HG03571 (cell line): ENCODE data around the gene FAT1.
"Not testable (repeated sequence)": the region's sequence is repeated elsewhere in the genome, so short reads cannot be mapped to it uniquely, and the experiment has no call there.

Experiments
- ATAC-seq: cut with Tn5 transposase; IDR thresholded peaks from one replicate; pipeline ENCODE4 v1.9.1; 2021; ENCODE audit not compliant: unreplicated experiment

The FAT1 gene

DNA sequence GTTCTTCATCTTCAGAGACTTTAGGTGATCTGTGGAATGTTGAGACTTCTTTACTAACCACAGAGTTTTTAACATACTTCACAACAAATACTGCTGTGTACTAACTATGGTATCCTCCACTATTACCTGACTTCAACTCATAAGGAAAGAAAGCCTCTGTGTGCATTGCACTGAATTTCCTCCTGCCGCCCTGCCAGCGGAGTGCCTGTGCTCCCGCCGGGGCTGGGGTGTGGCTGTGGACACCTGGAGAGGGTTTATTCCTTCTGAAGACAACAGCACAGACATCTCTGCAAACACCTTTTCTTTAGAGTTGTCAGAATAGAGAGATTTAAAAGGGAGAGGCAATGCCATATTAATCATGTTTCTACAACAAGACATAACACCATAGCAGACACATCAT is 63.3 kb downstream of the FAT1 start:
- ATAC-seq, result no peak

DNA sequence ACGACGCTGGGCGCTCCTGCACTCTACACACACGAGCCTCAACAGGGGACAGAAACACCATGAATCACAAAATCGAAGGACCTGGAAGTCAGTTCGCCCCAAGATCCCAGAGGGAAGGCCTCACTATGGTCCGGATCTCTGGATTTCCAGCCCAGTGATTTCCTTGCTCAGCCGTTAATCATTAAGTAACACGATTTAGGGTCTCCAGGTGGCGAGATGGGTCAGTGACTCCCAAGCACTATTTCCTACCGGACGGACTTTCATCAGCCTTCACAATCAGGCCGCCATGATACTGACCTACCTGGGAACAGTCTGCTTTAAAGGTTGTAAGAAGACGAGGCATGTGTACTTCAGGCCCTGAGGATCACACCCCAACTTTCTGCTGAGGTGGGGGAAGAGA is 63.7 kb downstream of the FAT1 start:
- no peak for ATAC-seq

DNA sequence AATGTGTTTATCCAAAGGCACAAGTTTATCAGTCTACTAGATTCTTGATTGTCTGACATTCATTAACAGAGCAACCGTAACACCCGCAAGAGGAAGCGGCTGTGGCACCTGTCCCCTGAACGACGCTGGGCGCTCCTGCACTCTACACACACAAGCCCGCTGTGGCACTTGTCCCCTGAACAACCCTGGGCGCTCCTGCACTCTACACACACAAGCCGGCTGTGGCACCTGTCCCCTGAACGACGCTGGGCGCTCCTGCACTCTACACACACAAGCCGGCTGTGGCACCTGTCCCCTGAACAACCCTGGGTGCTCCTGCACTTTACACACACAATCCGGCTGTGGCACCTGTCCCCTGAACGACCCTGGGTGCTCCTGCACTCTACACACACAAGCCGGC is 64.2 kb downstream of the FAT1 start:
- not testable (repeated sequence) for ATAC-seq

DNA sequence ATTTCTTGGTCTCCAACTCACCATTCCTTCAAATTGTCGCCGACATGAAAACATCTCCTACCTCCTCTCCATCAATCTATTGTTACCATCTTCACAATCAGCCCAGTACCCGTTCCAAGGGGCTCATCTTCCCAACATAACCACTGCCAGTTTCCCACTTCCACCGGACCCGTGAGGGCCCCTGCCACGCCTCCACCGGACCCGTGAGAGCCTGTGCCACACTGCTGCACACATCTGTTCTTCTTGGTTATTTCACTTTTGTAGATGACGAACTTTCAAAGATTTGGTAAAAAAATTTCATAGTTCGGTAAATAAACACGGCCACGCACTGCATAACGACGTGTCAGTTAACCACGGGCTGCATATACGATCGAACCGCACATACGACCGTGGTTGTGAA is 65.0 kb downstream of the FAT1 start:
- no peak for ATAC-seq

DNA sequence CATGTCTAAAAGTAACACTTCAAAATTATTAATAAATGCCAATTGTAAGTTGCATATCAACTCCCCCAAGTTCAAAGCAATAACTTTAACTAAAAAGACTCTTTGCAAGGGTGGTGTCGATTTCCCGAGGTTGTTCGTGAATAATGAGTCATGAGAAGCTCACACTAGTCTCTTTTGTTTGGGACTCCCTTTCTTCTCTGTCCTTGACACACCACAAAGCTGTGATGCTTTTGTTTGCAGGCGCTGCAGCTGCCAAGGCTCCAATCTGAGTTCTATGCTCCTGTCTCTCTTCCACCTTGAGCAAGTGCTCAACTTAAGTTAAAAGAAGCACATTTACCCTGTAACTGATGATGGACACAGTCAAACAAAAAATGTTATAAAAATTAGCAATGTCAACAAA is 65.9 kb downstream of the FAT1 start:
- no peak for ATAC-seq

DNA sequence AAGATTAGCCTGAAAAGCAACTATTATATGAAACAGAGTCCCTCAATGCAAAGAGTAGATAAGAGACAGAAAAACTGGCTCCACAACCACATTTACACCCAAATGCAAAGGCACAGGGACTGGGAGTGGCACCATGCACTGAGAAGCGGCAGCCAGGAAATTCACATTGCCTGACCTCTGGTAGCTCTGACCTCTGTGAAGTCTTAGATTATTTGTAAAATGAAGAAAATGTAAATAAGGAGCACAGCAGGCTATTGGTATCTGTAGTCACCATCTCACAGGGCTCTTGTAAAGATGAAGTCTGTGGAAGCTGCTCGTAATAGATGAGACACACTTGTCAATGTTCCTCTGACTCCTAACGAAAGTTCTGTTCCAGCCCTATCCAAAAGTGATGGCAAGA is 69.7 kb downstream of the FAT1 start:
- no peak for ATAC-seq

DNA sequence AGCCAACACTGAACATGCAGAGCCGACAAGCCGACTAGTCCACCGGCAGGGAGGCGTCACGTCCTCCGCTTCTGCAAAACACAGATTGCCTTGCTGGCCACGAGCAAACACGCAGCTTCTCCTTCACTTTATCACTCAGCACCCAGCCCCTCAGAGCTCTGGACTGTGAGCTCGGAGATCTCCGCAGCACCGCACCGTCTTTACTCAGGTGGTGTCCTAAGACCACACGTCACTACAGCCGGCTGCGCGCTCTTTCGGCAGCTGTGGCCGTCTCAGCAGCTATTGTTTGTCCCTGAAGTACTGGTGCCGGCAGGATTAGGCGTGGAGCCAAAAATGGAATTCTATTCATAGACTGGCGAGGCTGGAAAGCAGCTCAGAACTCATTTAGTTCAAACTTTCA is 72.0 kb downstream of the FAT1 start:
- no peak for ATAC-seq

DNA sequence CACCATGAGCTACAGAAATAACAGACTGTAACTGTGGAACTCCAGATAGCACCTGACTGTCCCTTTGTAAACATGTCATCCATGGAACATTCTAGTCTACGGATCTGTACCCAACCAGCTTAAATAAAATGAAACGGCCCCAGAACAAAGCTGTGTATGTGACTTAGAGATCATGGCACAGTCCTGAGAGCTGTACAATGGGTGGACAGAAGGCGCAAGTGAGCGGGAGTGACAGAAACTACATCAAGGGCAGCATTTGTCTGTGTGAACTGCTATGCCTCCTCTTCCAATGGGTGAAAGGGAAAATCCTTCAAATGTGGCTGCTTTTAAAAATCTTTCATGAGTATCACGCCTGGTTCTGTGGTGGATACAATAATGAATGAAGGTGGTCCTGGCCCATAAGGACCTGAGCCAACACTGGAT is 72.5 kb downstream of the FAT1 start:
- no peak for ATAC-seq

DNA sequence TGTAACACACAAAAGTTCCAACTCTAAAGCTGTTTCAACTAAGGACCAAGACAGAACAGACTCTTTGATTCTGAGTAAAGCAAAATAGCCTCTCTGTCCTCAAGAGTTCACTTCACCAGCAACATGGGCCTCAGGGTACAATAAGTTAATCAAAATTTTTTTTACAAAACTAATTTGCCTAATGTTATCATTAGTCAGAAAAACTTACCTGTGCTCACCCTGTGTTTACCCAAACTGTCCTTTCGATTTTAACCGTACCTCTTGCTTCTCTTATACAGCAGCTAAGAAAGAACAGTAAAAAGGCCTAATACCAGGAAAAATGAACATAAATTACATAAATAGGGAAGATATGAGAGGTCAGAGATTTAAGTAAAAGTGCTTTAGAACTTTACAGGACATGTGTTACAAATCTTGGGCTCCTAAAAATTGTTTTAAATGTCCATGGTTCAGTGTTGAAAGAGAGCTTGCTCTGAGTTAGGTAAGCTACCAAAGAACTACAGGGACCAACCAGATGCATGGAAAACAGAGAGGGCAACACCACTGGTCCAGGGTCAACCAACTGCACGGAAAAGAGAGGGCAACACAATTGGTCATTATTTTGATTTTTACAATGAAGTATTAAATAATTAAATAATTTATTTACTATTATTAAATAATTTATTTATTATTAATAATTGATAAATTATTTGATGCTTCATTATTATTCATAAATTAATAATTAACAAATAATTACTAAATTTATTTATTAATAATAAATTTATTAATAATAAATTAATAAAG is 73.1 kb downstream of the FAT1 start:
- ATAC-seq, result no peak

DNA sequence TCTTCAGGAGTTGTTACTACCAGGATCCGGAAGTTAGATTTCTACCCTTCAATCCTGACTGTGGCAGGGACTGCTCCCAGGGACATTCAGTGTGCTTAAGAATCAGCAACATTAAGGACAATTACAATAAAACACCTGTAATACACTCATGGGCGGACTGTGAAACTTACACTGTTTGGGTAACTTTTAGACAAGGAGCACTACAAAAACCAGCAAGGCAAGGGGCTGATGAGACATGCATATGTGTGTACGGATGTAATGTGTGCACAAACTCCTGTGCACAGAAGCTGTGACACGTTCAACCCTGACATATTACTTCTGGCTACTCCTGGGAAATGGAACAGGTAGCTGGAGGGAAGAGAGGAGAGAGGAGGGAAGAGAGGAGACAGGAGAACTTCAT is 75.8 kb downstream of the FAT1 start:
- no peak for ATAC-seq

DNA sequence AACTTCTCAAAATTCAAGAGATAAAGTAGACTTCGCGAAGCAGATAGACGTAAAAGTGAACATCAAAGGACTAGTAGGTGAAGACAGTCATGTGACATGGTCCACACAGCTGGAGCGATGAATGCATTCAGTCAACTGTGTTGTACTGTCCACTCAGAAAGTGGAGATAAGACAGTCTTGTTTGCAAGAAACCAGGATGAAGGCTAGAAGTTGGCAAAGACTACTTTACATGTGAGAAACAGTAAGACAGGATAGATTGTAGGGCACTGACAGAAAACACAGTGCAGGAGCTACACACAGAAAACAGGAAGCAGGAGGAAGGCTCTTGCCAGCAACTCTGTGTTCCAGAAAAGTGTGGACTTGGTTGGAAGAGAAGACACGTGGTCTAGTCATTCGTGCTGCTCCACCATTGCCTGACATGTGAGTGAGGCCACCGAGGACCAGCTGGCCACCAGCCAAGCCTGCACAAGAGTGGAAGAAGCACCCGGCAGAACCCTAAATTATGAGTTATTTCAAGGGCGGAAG is 78.9 kb downstream of the FAT1 start:
- ATAC-seq, result no peak

DNA sequence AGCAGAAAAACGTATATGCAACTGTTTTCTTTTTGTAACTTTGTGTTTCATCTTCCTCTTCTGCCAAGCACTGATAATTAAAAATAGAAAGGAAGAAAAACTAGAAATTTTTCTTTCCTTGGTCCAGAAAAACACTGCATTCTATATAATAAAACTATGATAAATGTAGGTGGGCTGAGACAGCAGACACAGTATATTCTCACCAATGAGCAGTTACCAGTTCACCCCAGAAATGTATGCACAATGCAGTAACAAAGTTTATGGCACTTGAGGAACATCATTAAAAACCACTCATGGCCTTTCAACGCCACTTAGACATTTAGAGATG is 79.4 kb downstream of the FAT1 start:
- no peak for ATAC-seq

DNA sequence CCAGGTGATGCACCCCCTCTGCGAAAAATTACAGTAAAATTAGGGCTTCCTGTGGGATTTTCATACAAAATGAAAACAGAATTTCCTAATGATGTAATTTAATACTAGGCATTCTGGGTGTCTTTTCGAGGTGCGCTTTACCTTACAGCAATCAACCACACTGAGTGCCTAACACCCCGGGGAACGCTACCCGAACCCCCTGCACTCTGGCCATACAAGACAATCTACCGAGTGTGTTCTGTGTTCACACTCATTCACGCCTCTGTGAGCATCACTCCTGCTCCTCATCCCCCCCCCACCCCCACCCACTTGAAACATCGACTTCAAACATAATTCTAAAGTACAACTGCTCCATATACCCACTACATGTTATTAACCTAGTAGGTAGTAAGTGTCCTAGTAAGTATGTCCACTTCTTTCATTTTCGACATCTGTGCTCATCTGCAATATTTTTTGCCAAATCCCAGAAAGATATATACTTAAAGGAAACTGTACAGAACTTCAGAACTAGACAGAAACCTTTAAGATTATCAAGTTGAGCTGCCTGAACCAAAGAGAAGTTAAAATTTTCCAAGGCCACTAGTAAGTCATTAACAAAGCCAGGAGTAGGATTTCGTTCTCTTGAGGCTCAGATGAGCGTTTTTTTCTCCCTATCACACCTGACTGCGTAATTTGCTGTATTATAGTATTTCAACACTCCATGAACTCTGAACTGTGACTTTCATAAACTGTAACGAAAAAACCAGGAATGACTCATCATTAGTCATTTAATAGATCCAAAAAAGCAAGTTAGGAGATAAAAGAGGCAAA is 80.0 kb downstream of the FAT1 start:
- no peak for ATAC-seq

DNA sequence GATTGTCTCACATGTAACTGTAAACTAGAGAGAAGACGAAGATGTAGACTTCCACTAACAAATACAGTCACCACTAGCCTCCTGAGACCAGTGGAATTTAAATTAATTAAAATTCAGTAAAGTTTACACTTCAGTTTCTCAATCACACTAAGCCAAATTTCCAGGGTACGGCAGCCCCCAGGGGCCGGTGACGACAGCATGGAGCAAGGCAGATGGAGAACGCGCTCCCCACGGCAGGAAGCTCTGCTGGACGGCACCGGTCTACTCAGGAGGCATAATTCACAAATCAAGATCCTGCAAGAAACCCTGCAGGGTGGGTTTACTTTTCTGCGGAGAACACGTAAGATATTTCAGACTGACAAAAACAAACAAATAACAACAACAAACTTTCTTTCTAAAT is 80.7 kb downstream of the FAT1 start:
- no peak for ATAC-seq

DNA sequence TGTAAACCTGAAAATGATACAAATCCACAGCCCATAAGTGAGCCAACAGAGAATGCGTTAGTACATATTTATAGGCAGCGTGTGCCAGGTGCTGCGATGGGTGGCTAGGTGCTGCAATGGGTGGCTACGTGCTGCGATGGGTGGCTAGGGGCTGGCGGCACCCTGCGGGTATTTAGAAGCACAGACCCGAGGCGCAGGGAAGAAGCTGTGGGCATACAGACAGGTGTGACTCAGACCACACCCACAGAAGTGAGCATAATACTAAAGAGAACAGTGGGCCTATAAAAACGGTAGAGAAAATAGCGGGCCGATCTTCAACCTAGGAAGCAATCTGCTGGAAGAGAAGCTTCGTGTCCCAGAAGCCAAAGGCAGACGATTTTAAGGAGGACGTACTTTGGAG is 81.1 kb downstream of the FAT1 start:
- ATAC-seq, result no peak

DNA sequence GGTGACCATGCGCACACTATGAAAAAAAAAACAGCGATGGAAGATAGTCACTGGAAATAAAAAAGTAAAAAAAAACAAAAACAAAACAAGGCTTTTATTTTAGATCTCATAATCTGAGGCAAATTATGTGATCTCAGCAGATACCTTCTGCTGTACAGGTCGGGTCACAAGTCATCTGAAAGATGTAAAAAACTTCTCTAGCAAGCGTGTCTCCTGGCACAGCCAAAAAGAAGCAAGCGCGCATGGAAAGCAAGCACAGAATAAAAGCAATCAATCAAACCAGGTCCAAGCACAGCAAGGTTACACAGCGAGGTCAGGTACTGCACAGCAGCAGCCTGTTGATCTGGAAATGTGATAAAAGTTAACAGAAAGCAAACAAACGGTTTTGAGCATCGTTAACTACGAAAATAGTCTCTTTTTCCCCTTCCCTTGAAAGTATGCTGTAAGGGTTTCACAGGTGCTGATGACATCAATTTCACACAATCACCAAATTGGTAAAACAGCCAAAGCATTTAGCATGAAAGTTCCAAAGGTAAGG is 89.0 kb downstream of the FAT1 start:
- no peak for ATAC-seq

DNA sequence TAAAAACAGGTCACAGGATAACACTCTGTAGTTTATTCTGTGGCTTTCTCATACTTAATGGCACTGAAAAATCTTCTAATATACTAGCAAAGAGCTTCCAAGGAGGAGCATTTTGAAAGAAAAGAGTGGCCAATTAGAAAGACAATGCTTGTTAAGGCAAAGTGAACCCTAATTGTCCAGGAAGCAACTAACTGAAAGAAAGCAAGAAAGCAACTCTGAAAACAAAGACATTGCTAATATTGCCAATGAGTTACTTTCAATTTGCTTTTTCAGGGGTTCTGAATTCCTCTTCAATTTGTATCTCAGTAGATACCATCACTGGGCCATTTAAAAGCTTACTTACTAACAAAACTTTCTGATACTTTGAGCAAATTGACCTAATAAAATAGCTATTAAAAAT is 89.8 kb downstream of the FAT1 start:
- ATAC-seq, result no peak

DNA sequence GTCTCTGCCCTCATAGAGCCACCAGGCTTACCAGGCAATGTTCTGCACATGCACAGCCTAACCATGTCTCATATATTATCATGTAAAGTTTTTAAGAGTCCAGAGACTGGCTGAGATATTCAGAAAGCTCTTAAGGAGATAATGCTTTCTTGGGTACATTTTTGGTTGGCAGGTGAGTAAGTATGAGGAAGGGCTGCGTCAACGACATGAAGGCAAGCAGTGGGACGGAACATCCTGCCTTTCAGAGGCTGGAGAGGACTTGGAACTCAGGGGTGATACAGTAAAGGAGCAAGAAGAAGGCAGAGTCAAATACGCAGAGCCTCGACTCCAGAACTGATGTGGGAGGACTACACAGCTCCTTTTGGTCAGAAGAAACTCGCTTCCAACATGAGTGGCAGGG is 93.5 kb downstream of the FAT1 start:
- no peak for ATAC-seq

DNA sequence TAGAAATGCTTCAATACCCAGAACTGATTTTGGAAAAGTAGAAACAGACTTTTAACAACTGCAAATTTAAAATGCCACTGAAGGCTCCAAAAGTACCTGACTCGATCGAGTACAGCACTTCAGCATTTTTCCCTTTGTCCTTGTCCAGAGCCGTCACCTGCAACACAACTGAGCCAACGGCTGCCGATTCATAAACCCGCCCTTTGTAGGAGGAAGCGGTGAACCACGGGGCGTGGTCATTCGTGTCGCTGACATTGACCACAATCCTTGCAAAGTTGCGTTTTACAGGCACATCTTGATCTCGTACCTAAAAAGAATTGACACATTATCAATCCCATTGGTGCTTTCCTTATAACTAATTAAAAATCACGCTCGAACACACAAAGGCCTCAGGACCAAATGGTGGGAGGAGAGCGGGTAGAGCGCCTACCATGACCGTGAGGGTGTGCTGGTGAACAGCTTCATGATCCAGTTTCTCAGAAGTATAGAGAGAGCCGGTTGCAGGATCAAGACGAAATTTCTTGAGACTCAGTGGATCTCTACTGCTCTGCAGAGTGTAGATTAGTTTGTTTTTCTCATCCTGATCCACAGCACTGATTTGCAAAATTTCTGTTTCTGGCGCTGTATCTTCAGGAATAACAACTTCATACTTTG is 95.5 kb downstream of the FAT1 start:
- ATAC-seq, result no peak

DNA sequence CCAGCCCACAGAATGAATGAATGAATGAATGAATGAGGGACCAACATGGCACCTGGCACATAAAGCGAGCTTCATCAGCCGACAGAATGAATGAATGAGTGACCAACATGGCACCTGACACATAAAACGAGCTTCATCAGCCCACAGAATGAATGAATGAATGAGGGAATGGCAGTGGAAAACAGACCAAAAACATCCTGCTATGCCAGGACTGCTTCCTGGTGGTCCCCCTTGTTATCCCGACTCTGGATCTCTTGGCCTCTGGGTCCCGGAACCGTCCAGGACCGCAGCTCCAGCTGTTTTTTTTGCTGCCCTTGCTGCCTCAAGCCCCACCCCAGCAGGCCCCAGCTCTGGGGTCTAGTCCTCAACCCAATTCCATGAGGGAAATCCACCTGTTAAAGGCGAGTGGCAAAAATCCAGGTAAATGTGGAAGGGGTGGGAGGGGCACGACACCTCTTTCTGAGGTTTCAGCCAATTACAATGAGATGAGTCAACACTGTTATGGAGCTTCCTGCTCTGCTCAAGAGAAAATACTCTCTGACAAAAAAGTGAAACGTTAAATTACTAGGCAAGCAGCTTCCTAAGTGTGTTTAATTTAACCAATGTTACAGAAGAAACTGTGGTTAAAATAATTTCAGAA is 96.3 kb downstream of the FAT1 start:
- no peak for ATAC-seq

DNA sequence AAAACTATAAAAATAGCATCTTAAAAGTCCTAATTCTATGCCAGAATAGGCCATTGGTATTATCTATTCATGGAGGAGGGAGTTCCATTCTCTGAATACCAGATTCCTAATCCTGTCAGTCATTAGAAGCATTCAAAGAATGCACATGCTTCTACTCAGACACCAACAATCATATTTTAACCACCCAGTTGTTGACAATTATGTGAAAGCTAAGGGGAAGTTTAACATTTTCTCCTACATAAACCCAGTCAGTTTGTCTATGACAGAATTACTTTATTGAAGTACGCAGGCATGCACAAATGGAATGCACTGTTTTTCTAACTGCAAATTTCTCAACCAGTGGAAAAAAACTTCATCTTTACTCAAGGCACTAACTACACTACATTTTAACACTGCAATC is 98.7 kb downstream of the FAT1 start:
- ATAC-seq, result no peak
